Measurements from ENCODE around the gene SUOX. TPM values are rescaled to one million over a fixed set of nuclear protein-coding genes. Genes with fewer than 3 reads are reported as not detected.

The SUOX gene
- total and polyA plus RNA-seq, 10 donors: 6.0 to 29.1 (median 16.6) TPM

GRCh38 chr12:56018356-56018755, 21.3 kb downstream of the SUOX start:
- DNase-seq: no peak
- Histone ChIP-seq H3K4me3 (no peak overlapping the region), H3K27me3 (replicated peaks in 1 of 7) (no peaks in the 10 kb centered on the region), H3K36me3 (peaks cover 0 to 8% (median 0%) of the 10 kb centered on the region in 6 donors), H3K9me3 (no peaks in the 10 kb centered on the region), H3K27ac (no peak overlapping the region), H3K4me1 (peaks cover 5 to 33% (median 21%) of the 10 kb centered on the region in 6 donors)
- TF ChIP-seq CTCF (IDR thresholded peaks at IDR 0.05 in 8 of 11, conservative IDR thresholded peaks at IDR 0.05 in 3 of 11) (no peak), POLR2A (IDR thresholded peaks at IDR 0.05) (no peak), POLR2AphosphoS5 (IDR thresholded peaks at IDR 0.05) (no peak)
- intact Hi-C loops (cut with DNase I; ENCODE audit: low total_unique reads): no loop called here
- WGBS, 5 donors: 89 to 100% (median 96%) methylated on average over 1 of the region's 1 CpG

- H3K27me3 ChIP-seq (replicated peaks in 1 of 7): no peaks in the 10 kb centered on the region
- peaks cover 0 to 20% (median 0%) of the 10 kb centered on the region in 6 donors for H3K36me3 ChIP-seq
- intact Hi-C loops (cut with DNase I; ENCODE audit: low total_unique reads): no loop called here
- H3K27ac ChIP-seq: peak within 1 kb of the TSS in 7 of 8 donors; percentile 36 to 73 (median 61)
- no peak for TF ChIP-seq POLR2AphosphoS5 (IDR thresholded peaks at IDR 0.05)
- TF ChIP-seq CTCF (IDR thresholded peaks at IDR 0.05 in 8 of 11, conservative IDR thresholded peaks at IDR 0.05 in 3 of 11): no peak
- no peak for TF ChIP-seq POLR2A (IDR thresholded peaks at IDR 0.05)
- H3K4me1 ChIP-seq: peaks cover 5 to 37% (median 21%) of the 10 kb centered on the region in 6 donors
- peak within 1 kb of the TSS in 6 of 8 donors; percentile 23 to 61 (median 26) for H3K4me3 ChIP-seq
- WGBS, 5 donors: 17 to 29% (median 18%) methylated on average over 6 to 10 of the region's 10 CpGs
- no peaks in the 10 kb centered on the region for H3K9me3 ChIP-seq
- DNase-seq: no peak
Measured at GRCh38 chr12:56020423-56021184, 23.5 kb downstream of the SUOX start, which contains the start of gene IKZF4. Gene IKZF4, plus strand, starts transcription at chr12:56021043. Its CDS starts 451 bp downstream, at chr12:56021494.

GRCh38 chr12:56021889-56022497, 24.9 kb downstream of the SUOX start:
- 25 to 36% (median 32%) methylated on average over 2 of the region's 2 CpGs for WGBS, 5 donors
- Histone ChIP-seq H3K4me1 (peaks cover 5 to 37% (median 21%) of the 10 kb centered on the region in 6 donors), H3K4me3 (peak overlapping the region in 1 of 8 donors; percentile 61), H3K9me3 (no peaks in the 10 kb centered on the region), H3K27me3 (replicated peaks in 1 of 7) (no peaks in the 10 kb centered on the region), H3K27ac (peak overlapping the region in 5 of 8 donors; percentile 27 to 73 (median 71)), H3K36me3 (peaks cover 0 to 32% (median 0%) of the 10 kb centered on the region in 6 donors)
- DNase-seq: no peak
- intact Hi-C loops (cut with DNase I; ENCODE audit: low total_unique reads): no loop called here
- TF ChIP-seq CTCF (IDR thresholded peaks at IDR 0.05 in 8 of 11, conservative IDR thresholded peaks at IDR 0.05 in 3 of 11): no peak
- no peak for TF ChIP-seq POLR2A (IDR thresholded peaks at IDR 0.05)
- TF ChIP-seq POLR2AphosphoS5 (IDR thresholded peaks at IDR 0.05): no peak
